GM12892 (cell line): ENCODE results near the gene ANKRD31.

Experiments used
- POLR2AphosphoS5 ChIP-seq: IDR thresholded peaks from 2 replicates; pipeline ENCODE4 v1.6.1; 2011; ENCODE audit warnings: low read depth, low read length, control low read depth
- TAF1 ChIP-seq: IDR thresholded peaks from 2 replicates; pipeline ENCODE4 v1.6.1; 2011; ENCODE audit warnings: low read depth, mild to moderate bottlenecking, control low read depth, low read length, borderline replicate concordance

GRCh38 chr5:75049456-75050351 is 187.0 kb downstream of the ANKRD31 start:
- TF ChIP-seq POLR2AphosphoS5 (no peak), TAF1 (no peak)
